ENCODE data around the gene AP3D1.

The AP3D1 gene

DNA sequence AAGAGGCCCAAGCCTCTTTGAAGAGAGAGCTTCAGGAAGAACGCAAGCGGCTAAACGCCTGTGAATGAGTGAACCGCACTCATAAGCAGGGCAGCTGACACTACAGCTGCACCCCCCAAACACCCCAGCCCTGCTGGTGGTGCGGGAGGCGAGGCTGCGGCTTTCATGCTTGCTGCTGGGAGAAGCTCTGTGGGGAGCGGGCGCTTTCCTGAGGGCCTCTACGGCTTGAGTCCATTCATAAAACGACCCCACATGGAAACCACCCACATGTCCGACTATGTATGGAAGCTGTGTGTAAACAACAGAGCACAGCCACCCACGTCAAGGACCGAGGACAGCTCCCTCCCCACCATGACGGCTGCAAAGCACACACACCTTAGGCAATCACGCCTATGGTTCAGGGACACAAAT, 5.5 kb downstream of the AP3D1 start:
- Histone ChIP-seq H3K9me3 (no peaks in the 10 kb centered on the region), H3K27me3 (no peaks in the 10 kb centered on the region), H3K36me3 (peaks cover 43% of the 10 kb centered on the region), H3K4me1 (peaks cover 6% of the 10 kb centered on the region), H3K4me3 (ENCODE audit: low read depth, low read length) (no peak overlapping the region)
- TF ChIP-seq, protein P1, sequence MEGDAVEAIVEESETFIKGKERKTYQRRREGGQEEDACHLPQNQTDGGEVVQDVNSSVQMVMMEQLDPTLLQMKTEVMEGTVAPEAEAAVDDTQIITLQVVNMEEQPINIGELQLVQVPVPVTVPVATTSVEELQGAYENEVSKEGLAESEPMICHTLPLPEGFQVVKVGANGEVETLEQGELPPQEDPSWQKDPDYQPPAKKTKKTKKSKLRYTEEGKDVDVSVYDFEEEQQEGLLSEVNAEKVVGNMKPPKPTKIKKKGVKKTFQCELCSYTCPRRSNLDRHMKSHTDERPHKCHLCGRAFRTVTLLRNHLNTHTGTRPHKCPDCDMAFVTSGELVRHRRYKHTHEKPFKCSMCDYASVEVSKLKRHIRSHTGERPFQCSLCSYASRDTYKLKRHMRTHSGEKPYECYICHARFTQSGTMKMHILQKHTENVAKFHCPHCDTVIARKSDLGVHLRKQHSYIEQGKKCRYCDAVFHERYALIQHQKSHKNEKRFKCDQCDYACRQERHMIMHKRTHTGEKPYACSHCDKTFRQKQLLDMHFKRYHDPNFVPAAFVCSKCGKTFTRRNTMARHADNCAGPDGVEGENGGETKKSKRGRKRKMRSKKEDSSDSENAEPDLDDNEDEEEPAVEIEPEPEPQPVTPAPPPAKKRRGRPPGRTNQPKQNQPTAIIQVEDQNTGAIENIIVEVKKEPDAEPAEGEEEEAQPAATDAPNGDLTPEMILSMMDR (IDR thresholded peaks at IDR 0.05; ENCODE audit: low read depth, low read length): no peak
- no peak for DNase-seq

DNA sequence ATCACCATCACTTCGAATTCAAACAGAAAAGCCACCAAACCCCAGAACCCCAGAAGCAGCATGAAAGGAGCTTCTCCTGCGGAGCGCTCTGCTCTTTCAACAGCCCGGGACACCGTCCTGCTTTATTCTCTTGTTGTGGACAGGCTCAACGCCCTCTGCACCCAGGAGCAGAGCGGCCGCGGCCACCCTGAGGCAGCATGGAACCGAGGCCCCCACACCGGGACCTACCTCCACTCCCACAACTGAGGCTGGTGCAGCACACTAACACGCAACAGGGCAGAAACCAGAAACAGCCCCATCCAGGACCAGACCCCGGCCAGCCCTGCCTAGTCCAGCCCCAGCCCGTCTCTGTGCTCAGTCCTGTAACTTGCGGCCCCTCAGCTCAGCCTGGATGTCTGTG, 7.2 kb downstream of the AP3D1 start:
- Histone ChIP-seq H3K36me3 (peaks cover 43% of the 10 kb centered on the region), H3K4me3 (ENCODE audit: low read depth, low read length) (no peak overlapping the region), H3K27me3 (no peaks in the 10 kb centered on the region), H3K4me1 (no peaks in the 10 kb centered on the region; the same call in 1 of the 2 replicates), H3K9me3 (no peaks in the 10 kb centered on the region)
- TF ChIP-seq, protein P1 (IDR thresholded peaks at IDR 0.05; ENCODE audit: low read depth, low read length): no peak
- DNase-seq: no peak

- DNase-seq: no peak
- Histone ChIP-seq H3K9me3 (no peaks in the 10 kb centered on the region), H3K4me3 (ENCODE audit: low read depth, low read length) (no peak overlapping the region), H3K27me3 (no peaks in the 10 kb centered on the region), H3K36me3 (peaks cover 51% of the 10 kb centered on the region), H3K4me1 (no peaks in the 10 kb centered on the region)
- TF ChIP-seq, protein P1 (IDR thresholded peaks at IDR 0.05; ENCODE audit: low read depth, low read length): no peak
These were observed 9.1 kb downstream of the AP3D1 start for GRCh38 chr19:2142173-2142829.

- TF ChIP-seq, protein P1 (IDR thresholded peaks at IDR 0.05; ENCODE audit: low read depth, low read length): no peak
- H3K36me3 ChIP-seq: peaks cover 44% of the 10 kb centered on the region
- no peaks in the 10 kb centered on the region for H3K27me3 ChIP-seq
- H3K4me3 ChIP-seq (ENCODE audit: low read depth, low read length): no peak overlapping the region
- peaks cover 4% of the 10 kb centered on the region; the same call in 1 of the 2 replicates for H3K4me1 ChIP-seq
- H3K9me3 ChIP-seq: no peaks in the 10 kb centered on the region
- DNase-seq: no peak
These were observed 11.2 kb downstream of the AP3D1 start for GRCh38 chr19:2140138-2140569.

- H3K9me3 ChIP-seq: no peaks in the 10 kb centered on the region
- TF ChIP-seq, protein P1 (IDR thresholded peaks at IDR 0.05; ENCODE audit: low read depth, low read length): no peak
- no peaks in the 10 kb centered on the region for H3K27me3 ChIP-seq
- peaks cover 4% of the 10 kb centered on the region; the same call in 1 of the 2 replicates for H3K4me1 ChIP-seq
- no peak for DNase-seq
- H3K36me3 ChIP-seq: peaks cover 38% of the 10 kb centered on the region
- no peak overlapping the region for H3K4me3 ChIP-seq (ENCODE audit: low read depth, low read length)
These were observed 11.8 kb downstream of the AP3D1 start for GRCh38 chr19:2139385-2140137.

Measured in BE2C (cell line).